Uterus (tissue), 2 donors: Measurements from ENCODE around the gene ADH7.

Experiments
- CTCF ChIP-seq, 4 experiments: fragments of 200-600 bp in 2 of 4; fragments of 450-650 bp in 2 of 4; sonication (generic) in 2 of 4; IDR thresholded peaks; one replicate each; pipeline ENCODE4 v1.5.1; 2016 to 2019; ENCODE audit warnings: antibody characterized with exemption in 4 of 4, mild to moderate bottlenecking in 2 of 4, moderate library complexity in 1 of 4
- POLR2A ChIP-seq, 2 donors: fragments of 450-650 bp; IDR thresholded peaks; one replicate each; pipeline ENCODE4 v1.6.1; 2016; ENCODE audit warnings: antibody characterized with exemption in 2 of 2, mild to moderate bottlenecking in 1 of 2, moderate library complexity in 1 of 2

GRCh38 chr4:99379571-99379970, 55.6 kb downstream of the ADH7 start:
- no peak for TF ChIP-seq CTCF (IDR thresholded peaks at IDR 0.05)
- TF ChIP-seq POLR2A (IDR thresholded peaks at IDR 0.05), result no peak
